HL-60/S4 treated with retinoic acid at 250 ng/mL for 4 days and 3 days (cell line): ENCODE results near the gene ANGPTL2.

Experiments
- in situ Hi-C: fragments of 300-500 bp; cut with MboI; formaldehyde crosslinking; loops from 2 replicates; pipeline ENCODE4 v1.7.0; 2022; ENCODE audit warnings: low sequenced_read_pairs

ANGPTL2 gene

GRCh38 chr9:127053960-127054359 lies 68.5 kb downstream of the ANGPTL2 start:
- in situ Hi-C loops, result no loop called here

GRCh38 chr9:127053057-127053821 lies 69.2 kb downstream of the ANGPTL2 start:
- in situ Hi-C loops, result no loop called here

- in situ Hi-C loops, result no loop called here
Measured at GRCh38 chr9:127051881-127052595, 70.4 kb downstream of the ANGPTL2 start.

GRCh38 chr9:127050591-127051001 lies 71.8 kb downstream of the ANGPTL2 start:
- in situ Hi-C loops, result no loop called here

- in situ Hi-C loops, result no loop called here
Measured at GRCh38 chr9:127050152-127050551, 72.3 kb downstream of the ANGPTL2 start.

GRCh38 chr9:127049581-127049980 lies 72.9 kb downstream of the ANGPTL2 start:
- in situ Hi-C loops, result no loop called here

- in situ Hi-C loops, result no loop called here
Measured at GRCh38 chr9:127049044-127049443, 73.4 kb downstream of the ANGPTL2 start.

GRCh38 chr9:127047971-127048370 lies 74.5 kb downstream of the ANGPTL2 start:
- in situ Hi-C loops, result no loop called here

GRCh38 chr9:127045148-127045547 lies 77.3 kb downstream of the ANGPTL2 start:
- in situ Hi-C loops, result no loop called here

- in situ Hi-C loops, result no loop called here
Measured at GRCh38 chr9:127039492-127039891, 82.9 kb downstream of the ANGPTL2 start.

- in situ Hi-C loops, result no loop called here
Measured at GRCh38 chr9:127038531-127038930, 83.9 kb downstream of the ANGPTL2 start.
